ENCODE measurements around the gene RBPJ.

DNA sequence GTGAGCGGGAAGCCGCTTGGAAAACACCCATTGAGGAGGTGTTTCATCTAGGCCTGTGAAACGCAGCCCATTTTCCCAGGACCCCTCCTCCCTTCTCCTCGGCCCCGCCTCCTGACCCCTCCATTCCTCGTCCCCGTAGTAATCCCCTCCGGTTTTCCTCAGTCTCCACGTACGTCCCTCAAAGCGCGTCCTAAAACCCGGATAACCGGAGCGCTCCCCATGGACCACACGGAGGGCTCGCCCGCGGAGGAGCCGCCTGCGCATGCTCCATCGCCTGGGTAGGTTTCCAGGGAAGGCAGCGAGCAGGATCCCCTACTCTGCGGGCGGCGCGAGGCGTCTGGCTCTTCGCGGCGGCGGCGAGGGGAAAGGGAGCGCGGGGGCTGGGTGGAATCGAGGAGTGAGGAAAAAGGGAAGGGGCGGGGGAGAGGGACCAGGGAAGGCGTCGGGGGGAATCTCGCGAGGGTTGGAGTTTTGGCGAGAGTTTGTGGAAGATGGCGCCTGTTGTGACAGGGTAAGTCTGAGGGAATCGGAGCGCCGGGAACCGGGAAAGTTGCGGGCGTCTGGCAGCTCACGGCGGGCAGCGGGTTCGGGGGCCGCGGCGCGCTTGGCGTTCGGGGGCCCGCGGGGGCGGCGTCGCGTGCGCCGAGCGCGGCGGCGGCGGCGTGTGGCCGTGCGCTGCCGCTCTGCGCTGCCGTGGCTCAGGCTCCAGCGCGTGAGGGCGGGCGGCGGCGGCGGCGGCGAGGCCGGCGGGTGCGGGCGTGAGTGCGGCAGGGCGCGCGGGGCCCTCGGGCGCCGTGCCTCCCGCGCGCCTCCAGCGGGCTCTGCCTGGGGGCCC, at the start of gene RBPJ:
- no peak for TF ChIP-seq CTCF (conservative IDR thresholded peaks at IDR 0.05)
- TF ChIP-seq EZH2 (IDR thresholded peaks at IDR 0.05; ENCODE audit: low read depth) = no peak
